HG03135 (cell line): ENCODE data around the gene MAD1L1.
A peak's percentile ranks its signal among the peaks of the same experiment; 100 is the strongest.
"Not testable (repeated sequence)": the region's sequence is repeated elsewhere in the genome, so short reads cannot be mapped to it uniquely, and the experiment has no call there.

Source experiments
- ATAC-seq: cut with Tn5 transposase; IDR thresholded peaks from one replicate; pipeline ENCODE4 v1.9.1; 2021; ENCODE audit warnings: mild to moderate bottlenecking, moderate library complexity; ENCODE audit not compliant: unreplicated experiment

The MAD1L1 gene

GRCh38 chr7:1995911-1996420 is 236.8 kb downstream of the MAD1L1 start:
- not testable (repeated sequence) for ATAC-seq

GRCh38 chr7:1995426-1995825 is 237.3 kb downstream of the MAD1L1 start:
- ATAC-seq = no peak

- no peak for ATAC-seq
These were observed 237.8 kb downstream of the MAD1L1 start for GRCh38 chr7:1994931-1995330.

DNA sequence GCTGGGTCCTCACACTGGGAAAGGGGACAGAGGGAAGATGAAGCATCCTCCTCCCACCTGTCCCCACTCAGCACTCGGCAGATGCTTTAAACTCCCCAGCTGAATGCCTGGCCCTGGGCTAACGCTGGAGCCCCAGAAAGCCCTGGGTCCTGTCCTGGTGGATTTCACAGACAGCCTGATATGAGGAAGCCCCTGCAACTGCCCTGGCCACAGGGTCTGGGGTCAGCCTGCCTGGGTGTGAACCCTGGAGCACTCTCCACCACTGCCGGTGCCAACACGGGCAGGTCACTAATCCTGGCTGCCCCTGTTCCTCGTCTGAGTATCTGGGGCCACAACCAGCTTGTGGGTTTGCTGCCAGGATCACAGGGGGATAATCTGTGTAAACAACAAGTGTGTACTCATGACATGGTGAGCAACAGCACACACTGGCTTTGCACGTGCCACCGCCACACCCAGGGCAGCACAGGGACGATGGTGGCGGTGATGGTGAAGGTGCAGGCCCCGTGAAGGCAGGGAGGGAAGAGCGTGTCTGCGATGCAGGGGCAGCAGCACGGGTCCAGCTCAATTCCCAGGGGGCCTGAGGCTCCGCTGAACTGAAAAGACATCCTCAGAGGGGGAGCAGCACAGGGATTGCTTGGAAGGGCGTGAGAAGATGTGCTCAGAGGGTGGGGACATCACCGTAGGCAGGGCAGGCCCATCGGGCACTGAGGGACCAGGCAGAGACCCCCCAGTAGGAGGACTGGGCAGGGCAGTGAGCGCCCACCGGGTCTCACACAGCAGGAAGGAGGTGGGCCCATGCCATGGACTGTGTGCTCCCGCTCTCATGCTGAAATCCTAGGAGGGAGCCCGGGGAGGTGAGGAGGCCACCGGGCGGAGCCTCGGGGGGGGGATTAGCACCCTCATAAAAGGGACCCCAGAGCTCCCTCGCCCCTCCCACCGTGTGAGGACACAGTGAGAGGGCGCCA is 238.7 kb downstream of the MAD1L1 start:
- ATAC-seq = no peak

DNA sequence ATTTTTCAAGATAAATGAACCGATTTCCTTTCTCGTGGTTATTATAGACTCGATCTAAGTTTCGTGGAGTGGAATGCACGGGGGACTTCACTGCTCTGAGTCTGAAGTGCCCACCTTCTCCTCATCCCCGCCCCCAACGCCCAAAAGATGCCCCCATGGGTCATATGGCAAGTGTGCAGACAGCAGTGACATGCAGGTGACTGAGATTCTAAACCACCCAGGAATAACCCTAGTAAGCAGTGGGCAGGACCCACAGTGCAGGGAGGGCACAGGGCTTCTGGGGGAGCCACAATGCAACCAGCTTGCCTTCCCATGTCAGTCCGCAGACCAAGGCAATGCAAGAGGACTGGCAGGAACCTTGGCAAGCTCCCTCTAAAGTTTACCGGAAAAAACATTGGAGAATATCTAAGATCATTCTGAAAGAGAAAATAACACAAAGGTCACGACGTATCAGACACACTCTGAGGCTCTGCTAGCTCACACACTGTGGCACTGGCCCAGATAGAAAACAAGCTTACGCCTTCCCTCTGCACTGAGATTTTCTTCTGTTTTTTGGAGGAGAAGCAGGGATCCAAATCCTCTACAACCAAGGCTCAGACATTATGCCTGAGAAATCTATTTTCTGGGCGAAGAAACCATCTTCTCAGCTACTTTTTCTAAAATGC is 239.6 kb downstream of the MAD1L1 start:
- ATAC-seq = no peak

GRCh38 chr7:1992554-1992953 is 240.2 kb downstream of the MAD1L1 start:
- no peak for ATAC-seq

- no peak for ATAC-seq
These were observed 242.6 kb downstream of the MAD1L1 start for GRCh38 chr7:1990001-1990670.

DNA sequence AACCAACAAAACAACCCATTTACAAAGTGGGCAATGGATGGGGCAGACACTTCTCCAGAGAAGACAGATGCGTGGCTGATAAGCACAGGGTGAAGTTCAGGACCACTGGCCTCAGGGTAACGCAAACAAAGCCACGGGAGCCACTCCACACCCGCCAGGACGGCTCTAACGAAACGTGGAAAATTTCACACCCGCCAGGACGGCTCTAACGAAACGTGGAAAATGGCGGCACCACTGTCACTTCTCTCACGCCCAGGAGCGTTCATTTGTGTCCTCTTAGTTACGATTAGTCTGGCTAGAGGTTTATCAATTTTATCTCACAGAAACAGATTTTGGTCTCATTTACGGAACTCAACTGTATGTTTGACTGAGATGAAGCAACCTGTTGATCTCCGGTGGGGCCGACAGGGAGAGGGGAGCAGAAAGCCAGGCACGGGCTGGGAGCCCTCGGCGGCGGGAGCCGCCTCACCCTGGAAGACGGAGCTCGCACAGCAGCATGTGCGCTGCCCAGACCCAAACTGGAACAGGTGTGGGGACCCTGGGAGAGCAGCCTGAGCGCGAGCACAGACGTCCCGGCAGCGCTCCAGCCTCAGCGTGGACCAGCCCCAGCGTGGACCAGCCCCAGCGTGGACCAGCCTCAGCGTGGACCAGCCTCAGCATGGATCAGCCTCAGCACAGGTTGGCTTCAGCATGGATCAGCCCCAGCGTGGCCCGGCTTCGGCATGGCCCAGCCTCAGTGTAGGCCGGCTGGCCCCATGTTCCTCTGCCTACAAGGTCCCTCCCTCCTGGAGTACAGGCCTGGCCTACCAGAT is 243.5 kb downstream of the MAD1L1 start:
- no peak for ATAC-seq

DNA sequence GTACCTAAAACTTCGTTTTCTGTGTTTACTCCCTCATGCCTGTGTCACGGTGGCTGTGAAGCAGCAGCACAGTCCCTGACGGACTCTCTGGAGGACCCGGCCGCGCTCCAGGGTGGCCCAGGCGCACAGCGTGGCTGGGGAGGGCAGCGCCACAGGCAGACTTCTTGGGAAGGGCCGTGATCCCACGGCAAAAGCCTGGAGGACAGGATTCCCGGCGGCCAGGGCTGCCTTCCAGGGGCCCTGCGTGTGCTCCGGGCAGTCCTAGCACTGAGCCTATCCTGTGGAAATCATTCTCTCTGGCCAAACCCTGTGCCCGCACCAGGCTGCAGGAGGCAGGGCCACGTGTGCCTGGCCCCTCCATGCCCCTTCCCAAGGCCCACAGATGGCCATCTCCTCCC is 244.2 kb downstream of the MAD1L1 start:
- no peak for ATAC-seq

DNA sequence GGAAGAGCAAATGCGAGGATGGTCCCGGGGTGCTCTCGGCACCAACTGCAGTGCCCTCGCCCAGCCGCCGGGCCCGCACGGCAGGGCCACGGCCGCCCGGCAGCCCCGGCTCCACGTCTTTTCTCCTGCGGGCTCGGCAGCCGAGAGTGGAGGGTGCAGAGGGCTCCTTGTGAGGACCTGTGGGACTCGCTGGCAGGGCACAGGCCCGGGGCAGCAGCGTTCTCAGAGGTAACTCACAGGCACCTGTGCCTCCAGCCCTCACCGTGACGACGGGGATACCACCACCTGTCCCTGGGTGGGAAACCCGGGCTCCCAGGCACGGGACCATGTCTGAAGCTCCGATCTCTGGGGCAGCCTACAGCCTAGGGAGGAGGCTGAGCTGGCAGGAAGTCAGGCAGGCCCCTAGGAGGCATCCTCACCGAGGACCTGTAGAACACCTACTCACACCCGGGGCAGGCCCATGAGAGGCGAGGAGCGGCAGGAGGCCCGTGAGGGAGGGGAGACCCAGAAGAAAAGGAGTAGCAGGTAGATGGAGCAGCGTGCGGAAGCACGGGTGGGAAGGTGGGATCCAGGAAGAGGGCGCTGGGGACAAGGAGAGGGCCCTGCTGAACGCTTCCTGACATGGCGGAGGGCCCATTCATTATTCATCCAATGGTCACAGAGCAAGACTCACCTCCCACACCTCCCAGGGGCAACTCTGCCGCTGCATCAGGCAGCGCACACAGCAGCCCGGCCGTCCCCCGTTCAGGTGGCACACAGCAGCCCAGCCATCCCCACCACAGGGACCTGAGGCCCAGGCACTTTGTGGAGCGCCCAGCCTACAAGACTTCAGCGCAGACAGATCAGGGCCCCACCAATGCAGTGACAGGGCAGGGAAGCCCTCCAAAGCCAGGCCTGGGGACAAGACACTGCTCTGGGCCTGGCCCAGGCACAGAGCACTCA is 244.9 kb downstream of the MAD1L1 start:
- ATAC-seq = no peak

DNA sequence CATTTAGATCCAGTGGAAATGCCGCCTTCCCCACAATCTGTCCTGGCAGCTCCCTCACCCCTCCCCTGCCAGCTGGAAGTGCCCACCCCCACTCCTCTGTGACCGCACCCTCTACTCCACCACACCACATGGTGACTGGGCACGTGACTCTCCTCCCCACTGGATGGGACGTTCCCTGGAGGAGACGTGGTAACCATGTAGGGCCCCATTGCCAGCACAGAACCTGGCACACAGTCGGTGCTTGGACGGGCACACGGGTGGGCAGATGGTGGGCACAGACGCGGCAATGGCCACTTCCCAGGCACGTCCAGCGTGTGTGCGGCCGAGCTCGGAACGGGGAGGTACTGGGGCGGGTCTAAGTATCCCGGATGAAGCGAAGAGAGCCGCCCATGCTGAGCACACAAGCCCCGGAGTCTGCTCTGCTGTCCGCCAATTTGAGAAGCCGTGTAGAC is 245.6 kb downstream of the MAD1L1 start:
- ATAC-seq = no peak

GRCh38 chr7:1986366-1987083 is 246.2 kb downstream of the MAD1L1 start:
- no peak for ATAC-seq

- no peak for ATAC-seq
These were observed 246.8 kb downstream of the MAD1L1 start for GRCh38 chr7:1985936-1986335.

- no peak for ATAC-seq
These were observed 247.7 kb downstream of the MAD1L1 start for GRCh38 chr7:1985042-1985441.

- ATAC-seq = no peak
These were observed 250.9 kb downstream of the MAD1L1 start for GRCh38 chr7:1981878-1982230.

GRCh38 chr7:1981201-1981877 is 251.4 kb downstream of the MAD1L1 start:
- ATAC-seq = no peak

DNA sequence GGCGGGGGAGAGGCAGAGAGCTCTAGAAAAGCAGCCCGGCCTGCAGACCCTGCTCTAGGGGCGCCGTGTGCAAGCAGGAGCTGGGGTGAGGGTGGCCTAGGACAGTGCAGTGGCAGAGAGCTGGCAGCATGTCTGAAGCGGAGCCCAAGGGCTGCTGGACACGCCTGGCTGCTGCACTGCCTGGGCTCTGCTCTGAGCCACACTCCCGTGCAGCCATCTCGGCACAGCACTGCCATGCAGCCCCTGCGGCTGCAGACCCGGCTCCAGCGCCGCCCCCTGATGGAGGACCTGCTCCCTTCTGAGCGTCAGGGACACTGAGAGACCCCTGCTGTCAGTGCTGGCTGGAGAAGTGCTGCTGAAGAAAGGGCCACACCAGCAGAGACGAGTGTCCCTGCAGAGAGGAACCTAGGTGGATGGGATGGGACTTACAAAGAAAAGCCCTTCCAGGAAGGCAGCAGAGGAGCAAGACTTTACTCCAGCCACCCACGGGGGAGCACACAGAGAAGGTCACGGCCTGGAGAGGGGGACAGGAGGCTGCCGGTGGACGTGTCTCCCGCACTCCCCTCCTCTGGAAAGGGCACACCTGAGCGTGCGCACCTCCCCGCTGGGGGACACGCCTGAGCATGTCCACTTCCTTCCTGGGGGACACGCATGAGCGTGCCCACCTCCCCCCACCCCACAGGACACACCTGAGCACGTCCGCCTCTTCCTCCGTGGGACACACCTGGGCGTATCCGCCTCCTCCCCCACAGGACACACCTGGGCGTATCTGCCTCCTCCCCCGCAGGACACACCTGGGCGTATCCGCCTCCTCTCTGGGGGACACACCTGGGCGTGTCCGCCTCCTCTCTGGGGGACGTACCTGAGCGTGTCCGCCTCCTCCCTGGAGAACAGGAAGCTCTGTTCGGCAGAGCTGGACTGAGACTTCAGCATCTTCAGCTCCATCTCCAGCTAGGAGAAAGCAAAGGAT is 252.9 kb downstream of the MAD1L1 start:
- ATAC-seq = peak; percentile 82
